NCI-H748 (cell line): ENCODE results near the gene WDR47.

Experiments
- DNase-seq: peaks from one replicate; lab custom pipeline; 2025; ENCODE audit not compliant: unreplicated experiment; lab: John Stamatoyannopoulos, UW

The WDR47 gene

GRCh38 chr1:109041621-109042468 lies at the start of gene WDR47:
TSS of gene WDR47 (minus strand) at chr1:109042102. CDS start at chr1:109023512, 18,590 bp downstream.
- peak; percentile 98 for DNase-seq

- DNase-seq, result peak; percentile 52
Measured at GRCh38 chr1:109091078-109091838, 49.4 kb upstream of the WDR47 start.

GRCh38 chr1:109090196-109091077 lies 48.5 kb upstream of the WDR47 start, which contains the start of gene TMEM167B:
TSS of gene TMEM167B (plus strand) at chr1:109090764. CDS start at chr1:109090873, 109 bp downstream.
- DNase-seq, result peak; percentile 94

- peak; percentile 94 for DNase-seq
Measured at GRCh38 chr1:109089242-109090015, 47.5 kb upstream of the WDR47 start.

- DNase-seq, result no peak
Measured at GRCh38 chr1:109084563-109085517, 42.9 kb upstream of the WDR47 start.

GRCh38 chr1:109083923-109084322 lies 42.0 kb upstream of the WDR47 start:
- DNase-seq, result no peak

GRCh38 chr1:109083501-109083900 lies 41.6 kb upstream of the WDR47 start:
- no peak for DNase-seq

- DNase-seq, result no peak
Measured at GRCh38 chr1:109080441-109081082, 38.7 kb upstream of the WDR47 start.

- DNase-seq, result no peak
Measured at GRCh38 chr1:109079240-109079622, 37.3 kb upstream of the WDR47 start.

- DNase-seq, result no peak
Measured at GRCh38 chr1:109078317-109078716, 36.4 kb upstream of the WDR47 start.

GRCh38 chr1:109075531-109076490 lies 33.9 kb upstream of the WDR47 start, which contains the start of gene TAF13:
TSS of gene TAF13 (minus strand) at chr1:109076003. CDS start at chr1:109075947, 56 bp downstream.
- peak; percentile 96 for DNase-seq

GRCh38 chr1:109069294-109069693 lies 27.4 kb upstream of the WDR47 start:
- no peak for DNase-seq

GRCh38 chr1:109067883-109068282 lies 26.0 kb upstream of the WDR47 start:
- DNase-seq, result no peak

GRCh38 chr1:109065137-109065536 lies 23.2 kb upstream of the WDR47 start:
- no peak for DNase-seq

GRCh38 chr1:109061183-109061582 lies 19.3 kb upstream of the WDR47 start:
- DNase-seq, result no peak

GRCh38 chr1:109060707-109061106 lies 18.8 kb upstream of the WDR47 start:
- DNase-seq, result no peak

- no peak for DNase-seq
Measured at GRCh38 chr1:109059026-109059425, 17.1 kb upstream of the WDR47 start.
